Colonic mucosa (tissue), 4 donors: Measurements from ENCODE around the gene MAPK10. TPM values are rescaled to one million over a fixed set of nuclear protein-coding genes. Genes with fewer than 3 reads are reported as not detected.

Source experiments
- DNase-seq: peaks from one replicate; pipeline ENCODE4 v3.0.0-alpha.2; 2020
- H3K27ac ChIP-seq: fragments of 200-600 bp; one replicate; pipeline ENCODE4 v1.8.0; 2021
- H3K27me3 ChIP-seq: fragments of 200-600 bp; one replicate; pipeline ENCODE4 v1.8.0; 2021
- H3K36me3 ChIP-seq: fragments of 200-600 bp; one replicate; pipeline ENCODE4 v1.8.0; 2021
- H3K4me1 ChIP-seq: fragments of 200-600 bp; one replicate; pipeline ENCODE4 v1.8.0; 2021; ENCODE audit warnings: mild to moderate bottlenecking
- H3K4me3 ChIP-seq: fragments of 200-600 bp; one replicate; pipeline ENCODE4 v1.8.0; 2021
- H3K9ac ChIP-seq, 2 donors: one replicate each; pipeline ENCODE4 v1.7.0; 2013; ENCODE audit warnings: control low read depth in 2 of 2, low read depth in 2 of 2, low read length in 2 of 2
- H3K9me3 ChIP-seq: fragments of 200-600 bp; one replicate; pipeline ENCODE4 v1.8.0; 2021
- intact Hi-C: fragments of 100-400 bp; cut with DNase I; formaldehyde crosslinking; loops from one replicate; pipeline ENCODE4 v1.14.1; 2022
- total RNA-seq, 2 donors: library from RNA; stranded (reverse); fragmentation: NEBNext Ultra II Directional in 1 of 2; extraction: Animal tissue kit (Norgen Biotek cat#: 25700) in 1 of 2; gene quantifications; one replicate each; pipeline ENCODE4 v1.2.1, GENCODE V29; 2021
- TF ChIP-seq, protein P1 (sequence below): fragments of 200-600 bp; IDR thresholded peaks from one replicate; pipeline ENCODE4 v1.8.0; 2022; ENCODE audit warnings: antibody characterized with exemption, mild to moderate bottlenecking
- donor health status: healthy.
- donor health status: DM: no; HTN: no; CAD: no.
- donor health status: DM: no; HTN: no; CAD: no.

The MAPK10 gene
- total RNA-seq, 2 donors from 2014 or later: 2.6 to 4.4 TPM

DNA sequence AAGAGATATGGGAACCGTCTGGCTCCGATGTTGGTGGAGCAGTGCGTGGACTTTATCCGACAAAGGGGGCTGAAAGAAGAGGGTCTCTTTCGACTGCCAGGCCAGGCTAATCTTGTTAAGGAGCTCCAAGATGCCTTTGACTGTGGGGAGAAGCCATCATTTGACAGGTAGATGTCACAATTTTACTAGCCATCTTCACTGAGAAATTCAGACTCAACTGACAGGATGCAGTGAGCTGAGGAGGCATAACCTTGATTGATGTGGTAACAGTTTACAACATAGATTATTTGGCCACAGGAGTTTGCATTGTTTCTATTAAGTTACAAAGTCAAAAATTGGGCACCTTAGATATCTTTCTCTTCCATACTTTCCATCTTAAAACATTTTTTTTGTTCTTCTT lies 417.7 kb downstream of the MAPK10 start:
- no peaks in the 10 kb centered on the region for H3K36me3 ChIP-seq
- intact Hi-C loops: no loop called here
- TF ChIP-seq, protein P1, sequence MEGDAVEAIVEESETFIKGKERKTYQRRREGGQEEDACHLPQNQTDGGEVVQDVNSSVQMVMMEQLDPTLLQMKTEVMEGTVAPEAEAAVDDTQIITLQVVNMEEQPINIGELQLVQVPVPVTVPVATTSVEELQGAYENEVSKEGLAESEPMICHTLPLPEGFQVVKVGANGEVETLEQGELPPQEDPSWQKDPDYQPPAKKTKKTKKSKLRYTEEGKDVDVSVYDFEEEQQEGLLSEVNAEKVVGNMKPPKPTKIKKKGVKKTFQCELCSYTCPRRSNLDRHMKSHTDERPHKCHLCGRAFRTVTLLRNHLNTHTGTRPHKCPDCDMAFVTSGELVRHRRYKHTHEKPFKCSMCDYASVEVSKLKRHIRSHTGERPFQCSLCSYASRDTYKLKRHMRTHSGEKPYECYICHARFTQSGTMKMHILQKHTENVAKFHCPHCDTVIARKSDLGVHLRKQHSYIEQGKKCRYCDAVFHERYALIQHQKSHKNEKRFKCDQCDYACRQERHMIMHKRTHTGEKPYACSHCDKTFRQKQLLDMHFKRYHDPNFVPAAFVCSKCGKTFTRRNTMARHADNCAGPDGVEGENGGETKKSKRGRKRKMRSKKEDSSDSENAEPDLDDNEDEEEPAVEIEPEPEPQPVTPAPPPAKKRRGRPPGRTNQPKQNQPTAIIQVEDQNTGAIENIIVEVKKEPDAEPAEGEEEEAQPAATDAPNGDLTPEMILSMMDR: no peak
- H3K9me3 ChIP-seq: no peaks in the 10 kb centered on the region
- no peak overlapping the region for H3K9ac ChIP-seq
- no peaks in the 10 kb centered on the region for H3K27me3 ChIP-seq
- no peaks in the 10 kb centered on the region for H3K4me1 ChIP-seq
- H3K27ac ChIP-seq: no peak overlapping the region
- DNase-seq: no peak
- no peak overlapping the region for H3K4me3 ChIP-seq

DNA sequence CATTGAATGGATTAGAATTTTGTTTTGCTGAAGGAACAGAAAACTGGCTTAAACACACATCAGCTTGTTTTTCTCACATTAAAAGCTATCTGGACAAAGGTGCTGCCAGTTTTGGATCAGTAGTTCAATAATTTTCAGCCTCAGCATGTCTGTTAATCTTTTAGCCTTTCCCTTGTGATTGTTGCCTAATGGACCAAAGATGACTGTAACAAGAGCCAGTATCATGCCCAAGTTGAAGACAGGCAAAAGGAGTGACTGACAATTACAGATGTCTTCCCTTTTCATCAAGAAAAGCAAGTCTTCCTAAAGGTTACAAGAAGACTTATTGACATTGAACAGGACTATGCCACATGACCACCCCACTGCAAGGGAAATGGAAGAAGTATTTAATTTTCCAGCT lies 419.7 kb downstream of the MAPK10 start:
- no peak overlapping the region for H3K4me3 ChIP-seq
- no peaks in the 10 kb centered on the region for H3K27me3 ChIP-seq
- H3K9me3 ChIP-seq: no peaks in the 10 kb centered on the region
- no peak overlapping the region for H3K27ac ChIP-seq
- no peaks in the 10 kb centered on the region for H3K36me3 ChIP-seq
- DNase-seq: no peak
- TF ChIP-seq, protein P1: no peak
- no peaks in the 10 kb centered on the region for H3K4me1 ChIP-seq
- no peak overlapping the region for H3K9ac ChIP-seq
- intact Hi-C loops: no loop called here

Other genes starting within 250 kb of the MAPK10 start
- gene PTPN13, start 234.3 kb upstream of the MAPK10 start, total RNA-seq: 1 to 10 TPM; 2.6 to 4.2 TPM